MCF 10A (cell line): ENCODE data around the gene USP6NL. TPM values are rescaled to one million over a fixed set of nuclear protein-coding genes. Genes with fewer than 3 reads are reported as not detected.

Experiments used
- BruUV-seq: library from RNA; stranded (reverse); fragments of 400-500 nt; replicated peaks from 2 replicates; lab custom pipeline; 2021; lab: Mats Ljungman, UMichigan
- CTCF ChIA-PET: fragments of 300-600 bp; sonication (Branson Sonifier 250); formaldehyde crosslinking; extraction: SDS; loops from one replicate; lab custom pipeline; 2021; ENCODE audit warnings: antibody characterized with exemption, inconsistent platforms; lab: Yijun Ruan, JAX
- POLR2A ChIA-PET: fragments of 300-600, 350-650 bp; sonication (Branson Sonifier 250); formaldehyde crosslinking; extraction: SDS; loops from one replicate; lab custom pipeline; 2020; ENCODE audit warnings: antibody characterized with exemption, inconsistent platforms; lab: Yijun Ruan, JAX
- DNase-seq: peaks from one replicate; pipeline ENCODE4 v3.0.0-alpha.2; 2018; ENCODE audit not compliant: unreplicated experiment
- H3K27ac Mint-ChIP-seq: one replicate; pipeline ENCODE4 v1.8.0; 2022; ENCODE audit warnings: mild to moderate bottlenecking, low read depth, mixed read lengths; ENCODE audit not compliant: unreplicated experiment
- H3K27me3 Mint-ChIP-seq: one replicate; pipeline ENCODE4 v1.8.0; 2022; ENCODE audit warnings: mixed read lengths; ENCODE audit not compliant: insufficient read depth, unreplicated experiment
- H3K36me3 Mint-ChIP-seq: one replicate; pipeline ENCODE4 v1.8.0; 2022; ENCODE audit warnings: mild to moderate bottlenecking, moderate library complexity, mixed read lengths; ENCODE audit not compliant: insufficient read depth, unreplicated experiment
- H3K4me1 Mint-ChIP-seq: one replicate; pipeline ENCODE4 v1.8.0; 2022; ENCODE audit warnings: mixed read lengths; ENCODE audit not compliant: insufficient read depth, unreplicated experiment
- H3K4me3 Mint-ChIP-seq: one replicate; pipeline ENCODE4 v1.8.0; 2022; ENCODE audit warnings: mild to moderate bottlenecking, moderate library complexity, mixed read lengths; ENCODE audit not compliant: unreplicated experiment
- H3K9me3 Mint-ChIP-seq: one replicate; pipeline ENCODE4 v1.8.0; 2022; ENCODE audit warnings: mixed read lengths; ENCODE audit not compliant: unreplicated experiment
- intact Hi-C: fragments of 100-400 bp; cut with micrococcal nuclease; formaldehyde crosslinking; loops from 2 replicates; pipeline ENCODE4 v1.14.1; 2022
- total RNA-seq: library from RNA; stranded (reverse); gene quantifications from 2 replicates; pipeline ENCODE4 v1.2.3, GENCODE V29; 2022
- TF ChIP-seq, protein P1 (sequence below): fragments of 200-600 bp; IDR thresholded peaks from one replicate; pipeline ENCODE4 v1.8.0; 2022; ENCODE audit warnings: antibody characterized with exemption, mild to moderate bottlenecking; ENCODE audit not compliant: unreplicated experiment

The USP6NL gene
- total RNA-seq, 1 experiment from 2014 or later = 19.2 TPM

GRCh38 chr10:11433657-11434056 lies 177.8 kb downstream of the USP6NL start:
- H3K36me3 Mint-ChIP-seq = no peaks in the 10 kb centered on the region
- TF ChIP-seq, protein P1, sequence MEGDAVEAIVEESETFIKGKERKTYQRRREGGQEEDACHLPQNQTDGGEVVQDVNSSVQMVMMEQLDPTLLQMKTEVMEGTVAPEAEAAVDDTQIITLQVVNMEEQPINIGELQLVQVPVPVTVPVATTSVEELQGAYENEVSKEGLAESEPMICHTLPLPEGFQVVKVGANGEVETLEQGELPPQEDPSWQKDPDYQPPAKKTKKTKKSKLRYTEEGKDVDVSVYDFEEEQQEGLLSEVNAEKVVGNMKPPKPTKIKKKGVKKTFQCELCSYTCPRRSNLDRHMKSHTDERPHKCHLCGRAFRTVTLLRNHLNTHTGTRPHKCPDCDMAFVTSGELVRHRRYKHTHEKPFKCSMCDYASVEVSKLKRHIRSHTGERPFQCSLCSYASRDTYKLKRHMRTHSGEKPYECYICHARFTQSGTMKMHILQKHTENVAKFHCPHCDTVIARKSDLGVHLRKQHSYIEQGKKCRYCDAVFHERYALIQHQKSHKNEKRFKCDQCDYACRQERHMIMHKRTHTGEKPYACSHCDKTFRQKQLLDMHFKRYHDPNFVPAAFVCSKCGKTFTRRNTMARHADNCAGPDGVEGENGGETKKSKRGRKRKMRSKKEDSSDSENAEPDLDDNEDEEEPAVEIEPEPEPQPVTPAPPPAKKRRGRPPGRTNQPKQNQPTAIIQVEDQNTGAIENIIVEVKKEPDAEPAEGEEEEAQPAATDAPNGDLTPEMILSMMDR = no peak
- ChIA-PET POLR2A (no interaction called here), CTCF (interaction anchor here (1.8 kb wide), 1 partner anchor 9 kb away, joined by 7 read pairs; no protein-coding TSS in a partner anchor)
- no TSS peak for BruUV-seq
- no peak for DNase-seq
- peaks cover 21% of the 10 kb centered on the region for H3K27me3 Mint-ChIP-seq
- H3K27ac Mint-ChIP-seq = no peak overlapping the region
- H3K4me1 Mint-ChIP-seq = no peaks in the 10 kb centered on the region
- no peak overlapping the region for H3K4me3 Mint-ChIP-seq
- no peaks in the 10 kb centered on the region for H3K9me3 Mint-ChIP-seq
- intact Hi-C loops = no loop called here

- TF ChIP-seq, protein P1 = no peak
- Mint-ChIP-seq H3K27ac (no peak overlapping the region), H3K27me3 (peaks cover 8% of the 10 kb centered on the region), H3K4me3 (no peak overlapping the region), H3K9me3 (no peaks in the 10 kb centered on the region), H3K4me1 (no peaks in the 10 kb centered on the region), H3K36me3 (no peaks in the 10 kb centered on the region)
- POLR2A ChIA-PET = interaction anchor here (0.6 kb wide), 1 partner anchor 16 kb away, joined by 3 read pairs; no protein-coding TSS in a partner anchor
- intact Hi-C loops = no loop called here
- no TSS peak for BruUV-seq
- CTCF ChIA-PET = interaction anchor here (0.9 kb wide), 1 partner anchor 23 kb away, joined by 3 read pairs; no protein-coding TSS in a partner anchor
- DNase-seq = no peak
Observed at GRCh38 chr10:11431216-11431555, 180.3 kb downstream of the USP6NL start.

DNA sequence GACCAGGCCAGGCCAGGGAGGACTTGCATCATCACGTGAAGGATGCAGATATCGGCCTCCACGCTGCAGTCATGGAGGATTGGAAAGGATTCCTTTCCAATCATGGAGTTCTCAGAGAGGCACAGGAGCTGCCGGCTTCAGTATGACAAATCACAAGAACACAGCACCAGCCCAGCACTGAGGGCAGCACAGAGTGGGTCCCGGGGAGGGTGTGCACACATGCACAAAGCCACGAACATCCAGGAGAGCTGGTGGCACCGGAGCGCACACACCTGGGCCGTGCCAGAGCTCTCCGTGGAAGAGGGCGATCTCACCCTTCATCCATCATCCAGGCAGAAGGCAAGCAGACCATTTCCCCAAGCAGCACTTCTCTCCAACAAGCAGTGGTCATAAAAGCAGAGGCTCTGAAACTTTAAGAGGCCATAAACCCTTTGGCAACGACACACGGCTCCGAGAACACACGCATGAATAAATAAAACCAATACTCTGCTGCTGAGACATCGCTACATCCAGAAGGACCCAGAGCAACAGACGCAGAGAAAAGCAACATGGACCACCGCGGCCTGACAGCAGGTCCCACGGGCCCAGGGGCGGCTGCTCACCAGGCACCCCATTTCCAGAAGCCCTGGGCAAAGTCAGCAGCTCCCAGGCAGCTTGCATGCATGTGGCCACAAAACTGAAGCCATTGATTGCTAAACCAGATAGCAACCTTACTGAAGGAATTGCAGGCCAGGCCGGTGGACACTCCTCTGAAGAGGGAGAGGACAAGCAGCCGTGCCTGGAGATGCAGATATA lies 180.8 kb downstream of the USP6NL start:
- TF ChIP-seq, protein P1 = no peak
- H3K36me3 Mint-ChIP-seq = no peaks in the 10 kb centered on the region
- intact Hi-C loops = no loop called here
- H3K4me3 Mint-ChIP-seq = no peak overlapping the region
- H3K9me3 Mint-ChIP-seq = no peaks in the 10 kb centered on the region
- ChIA-PET POLR2A (interaction anchor here (0.6 kb wide), 1 partner anchor 15 kb away, joined by 3 read pairs; no protein-coding TSS in a partner anchor), CTCF (interaction anchor here (0.6 kb wide), 1 partner anchor 768 kb away, joined by 3 read pairs; no protein-coding TSS in a partner anchor)
- H3K4me1 Mint-ChIP-seq = no peaks in the 10 kb centered on the region
- peaks cover 2% of the 10 kb centered on the region for H3K27me3 Mint-ChIP-seq
- no peak overlapping the region for H3K27ac Mint-ChIP-seq
- DNase-seq = no peak
- no TSS peak for BruUV-seq

DNA sequence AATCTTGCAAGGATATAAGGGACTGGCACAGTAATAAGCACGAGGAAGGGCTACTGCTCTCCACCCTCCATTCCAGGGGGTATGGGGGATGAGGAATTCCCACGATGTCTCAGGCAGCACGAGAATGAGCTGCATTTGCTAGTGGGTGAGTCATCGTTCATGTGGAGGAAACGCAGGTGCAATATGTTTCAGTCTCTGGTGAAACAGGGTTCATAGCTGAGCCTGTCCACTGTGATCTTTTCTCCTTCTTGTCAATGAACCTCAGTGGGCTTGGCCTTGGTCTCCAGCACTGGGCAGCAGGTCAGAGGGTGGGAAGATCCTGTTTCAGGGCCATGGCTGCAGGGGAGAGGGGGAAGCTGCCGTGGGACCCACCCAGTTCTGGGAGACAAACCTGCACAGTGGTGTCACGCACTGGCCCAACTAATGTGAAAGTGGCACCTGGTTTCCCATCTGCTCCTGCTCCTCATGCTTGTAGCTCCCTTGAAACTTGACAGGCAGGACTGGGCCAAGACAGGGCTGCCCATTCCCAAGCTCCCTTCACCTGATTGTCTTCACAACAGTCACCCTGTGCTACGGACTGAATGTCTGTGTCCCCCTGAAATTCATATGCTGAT lies 181.9 kb downstream of the USP6NL start:
- H3K27ac Mint-ChIP-seq = no peak overlapping the region
- no TSS peak for BruUV-seq
- H3K4me1 Mint-ChIP-seq = no peaks in the 10 kb centered on the region
- no peaks in the 10 kb centered on the region for H3K36me3 Mint-ChIP-seq
- TF ChIP-seq, protein P1 = no peak
- intact Hi-C loops = no loop called here
- ChIA-PET POLR2A (no interaction called here), CTCF (interaction anchor here (0.5 to 0.6 kb wide), 3 partner anchors 19 to 890 kb away, joined by 3 read pairs; no protein-coding TSS in a partner anchor)
- no peaks in the 10 kb centered on the region for H3K9me3 Mint-ChIP-seq
- H3K27me3 Mint-ChIP-seq = no peaks in the 10 kb centered on the region
- no peak overlapping the region for H3K4me3 Mint-ChIP-seq
- no peak for DNase-seq
